HG02840 (cell line): ENCODE results near the gene RTN4RL2.

Experiments used
- ATAC-seq: cut with Tn5 transposase; IDR thresholded peaks from one replicate; pipeline ENCODE4 v1.9.1; 2021; ENCODE audit warnings: mild to moderate bottlenecking, moderate library complexity, moderate number of reproducible peaks; ENCODE audit not compliant: unreplicated experiment, low FRiP score

The RTN4RL2 gene

DNA sequence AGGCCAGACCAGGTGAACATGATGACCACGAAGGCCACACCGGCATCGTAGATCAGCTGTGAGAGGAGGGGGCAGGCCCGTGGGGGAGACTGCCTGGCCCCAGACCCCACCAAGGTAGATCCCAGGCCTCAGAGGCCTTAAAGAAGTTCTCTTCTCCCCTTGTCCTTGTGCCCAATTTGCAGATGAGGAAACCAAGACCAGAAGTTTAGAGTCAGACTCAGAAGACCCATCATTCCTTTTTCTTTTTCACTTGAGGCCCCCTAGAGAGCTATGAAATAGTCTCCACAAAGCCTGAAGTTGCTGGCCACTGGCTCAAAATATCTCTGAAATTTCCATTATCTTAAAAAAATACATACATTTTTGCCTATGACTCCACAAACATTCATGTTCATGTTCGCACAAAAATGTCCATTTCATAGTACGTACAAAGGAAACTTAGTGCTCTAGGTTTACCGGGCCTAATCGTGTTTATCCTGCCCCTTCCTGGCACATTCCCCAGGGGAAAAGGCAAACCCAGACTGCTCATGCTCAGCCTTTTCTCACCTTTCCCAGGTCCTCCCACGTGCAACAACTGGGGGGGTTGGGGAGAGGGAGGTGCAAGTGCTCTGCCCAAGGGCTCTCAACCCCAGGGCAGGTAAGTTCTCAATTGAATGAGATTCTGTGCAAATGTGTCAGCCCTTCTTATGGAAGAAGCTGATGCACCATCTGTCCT is 35.9 kb downstream of the RTN4RL2 start:
- no peak for ATAC-seq

- ATAC-seq: no peak
These were observed 37.2 kb downstream of the RTN4RL2 start for GRCh38 chr11:57497303-57498247.

- ATAC-seq: no peak
These were observed 38.2 kb downstream of the RTN4RL2 start for GRCh38 chr11:57498540-57498939.

- ATAC-seq: peak; percentile 100
These were observed 39.2 kb downstream of the RTN4RL2 start for GRCh38 chr11:57499413-57499982.

DNA sequence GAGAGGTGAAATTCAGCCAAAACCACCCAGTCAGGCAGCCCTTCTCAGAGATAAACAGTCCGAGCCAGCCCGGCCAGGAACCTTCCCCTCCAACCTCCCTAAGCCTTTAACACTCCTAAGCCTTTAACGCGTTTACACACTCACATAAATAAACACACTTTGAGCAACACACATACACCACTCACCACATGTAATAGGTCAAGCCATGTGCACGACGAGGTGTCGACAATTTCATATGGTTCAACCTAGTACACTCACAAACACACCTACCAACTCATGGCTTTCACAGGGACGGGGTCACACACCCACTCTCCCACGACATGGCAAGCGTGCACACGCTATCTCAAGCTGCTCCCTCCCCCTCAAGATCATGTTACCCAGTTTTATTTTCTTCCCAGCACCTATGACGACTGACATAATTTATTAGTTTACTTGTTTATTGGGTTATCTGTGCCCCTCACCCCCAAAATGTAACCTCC is 39.7 kb downstream of the RTN4RL2 start:
- no peak for ATAC-seq

- no peak for ATAC-seq
These were observed 40.2 kb downstream of the RTN4RL2 start for GRCh38 chr11:57500515-57500914.

GRCh38 chr11:57500926-57501325 is 40.6 kb downstream of the RTN4RL2 start:
- ATAC-seq: no peak

- ATAC-seq: no peak
These were observed 41.6 kb downstream of the RTN4RL2 start for GRCh38 chr11:57501953-57502352.

DNA sequence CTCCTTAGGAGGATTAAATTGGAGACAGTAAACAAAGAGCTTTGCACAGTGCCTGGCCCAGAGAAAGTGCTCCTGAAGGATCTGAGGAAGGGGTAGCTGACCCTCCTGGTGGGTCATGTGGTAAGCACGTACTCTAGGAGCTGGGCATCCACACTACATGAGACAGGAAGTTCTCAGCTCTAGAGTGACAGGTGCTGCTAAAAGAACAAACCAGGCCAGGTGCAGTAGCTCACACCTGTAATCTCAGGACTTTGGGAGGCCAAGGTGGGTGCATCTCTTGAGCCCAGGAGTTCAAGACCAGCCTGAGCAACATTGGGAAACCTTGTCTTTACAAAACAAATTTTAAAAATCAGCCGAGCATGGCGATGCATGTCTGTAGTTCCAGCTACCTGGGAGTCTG is 42.0 kb downstream of the RTN4RL2 start:
- ATAC-seq: no peak

GRCh38 chr11:57502870-57503269 is 42.5 kb downstream of the RTN4RL2 start:
- no peak for ATAC-seq

DNA sequence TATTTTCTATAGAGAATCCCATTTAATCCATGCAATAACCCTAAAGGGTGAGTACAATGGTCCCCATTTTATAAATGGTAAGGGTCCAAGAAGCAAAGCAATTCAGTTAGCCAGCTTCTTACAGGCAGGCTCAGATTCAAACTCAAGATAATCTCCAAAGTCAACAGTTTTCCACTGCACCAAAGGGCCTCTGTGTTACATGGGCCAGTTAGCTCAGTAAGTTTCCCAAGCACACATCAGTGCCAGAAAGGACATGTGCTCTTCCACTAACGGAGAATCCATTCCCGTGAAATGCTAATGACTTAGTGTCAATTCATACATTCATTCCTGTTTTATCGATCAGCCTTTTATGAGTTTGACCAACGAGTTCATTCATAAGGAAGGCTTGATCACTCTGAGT is 44.2 kb downstream of the RTN4RL2 start:
- ATAC-seq: no peak

GRCh38 chr11:57506522-57506921 is 46.2 kb downstream of the RTN4RL2 start:
- ATAC-seq: no peak

GRCh38 chr11:57508341-57509170 is 48.2 kb downstream of the RTN4RL2 start:
- no peak for ATAC-seq

DNA sequence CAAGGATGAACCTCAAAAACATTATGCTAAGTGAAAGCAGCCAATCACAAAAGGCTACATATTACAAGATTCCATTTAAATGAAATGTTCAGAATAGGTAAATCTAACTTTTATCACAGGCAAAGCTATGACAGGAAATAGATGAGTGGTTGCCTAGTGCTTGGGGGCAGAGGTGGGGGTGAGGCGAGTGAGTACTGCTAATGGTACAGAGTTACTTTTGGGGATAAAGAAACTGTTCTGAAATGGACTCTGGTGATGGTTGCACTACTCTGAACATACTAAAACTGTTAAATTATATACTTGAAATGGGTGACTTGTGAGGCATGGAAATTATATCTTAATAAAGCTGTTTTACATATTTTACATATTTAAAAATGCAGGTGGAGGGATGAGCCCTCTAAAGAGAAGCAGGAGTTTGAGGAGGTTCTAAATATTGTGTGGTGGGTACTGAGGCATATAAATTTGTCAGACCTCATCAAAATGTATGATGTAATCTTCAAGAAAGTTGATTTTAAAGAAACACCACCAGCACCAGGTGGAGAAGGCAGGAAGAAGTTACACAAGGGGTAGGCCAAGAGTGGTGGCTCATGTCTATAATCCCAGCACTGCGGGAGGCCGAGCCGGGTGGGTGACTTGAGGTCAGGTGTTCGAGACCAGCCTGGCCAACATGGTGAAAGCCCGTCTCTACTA is 51.6 kb downstream of the RTN4RL2 start:
- ATAC-seq: no peak

- no peak for ATAC-seq
These were observed 52.5 kb downstream of the RTN4RL2 start for GRCh38 chr11:57512646-57513451.

DNA sequence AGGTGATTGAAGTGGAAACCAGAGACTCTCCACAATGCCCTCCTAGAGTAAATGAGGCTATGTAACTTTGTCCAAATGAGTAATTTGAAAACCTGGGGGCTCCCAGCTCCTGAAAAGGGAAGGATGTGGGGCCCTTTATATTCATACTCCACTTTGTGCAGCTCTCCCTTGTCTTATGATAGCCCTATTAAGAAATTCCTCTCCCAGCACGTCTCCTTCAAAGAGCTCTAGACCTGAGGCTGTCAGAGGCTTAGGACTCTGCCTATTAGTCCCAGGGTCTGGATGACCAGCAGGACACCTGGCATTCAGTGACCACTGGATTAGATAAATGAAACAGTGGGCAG is 53.1 kb downstream of the RTN4RL2 start:
- ATAC-seq: no peak

- peak; percentile 17 for ATAC-seq
These were observed 53.7 kb downstream of the RTN4RL2 start for GRCh38 chr11:57513911-57514537.

DNA sequence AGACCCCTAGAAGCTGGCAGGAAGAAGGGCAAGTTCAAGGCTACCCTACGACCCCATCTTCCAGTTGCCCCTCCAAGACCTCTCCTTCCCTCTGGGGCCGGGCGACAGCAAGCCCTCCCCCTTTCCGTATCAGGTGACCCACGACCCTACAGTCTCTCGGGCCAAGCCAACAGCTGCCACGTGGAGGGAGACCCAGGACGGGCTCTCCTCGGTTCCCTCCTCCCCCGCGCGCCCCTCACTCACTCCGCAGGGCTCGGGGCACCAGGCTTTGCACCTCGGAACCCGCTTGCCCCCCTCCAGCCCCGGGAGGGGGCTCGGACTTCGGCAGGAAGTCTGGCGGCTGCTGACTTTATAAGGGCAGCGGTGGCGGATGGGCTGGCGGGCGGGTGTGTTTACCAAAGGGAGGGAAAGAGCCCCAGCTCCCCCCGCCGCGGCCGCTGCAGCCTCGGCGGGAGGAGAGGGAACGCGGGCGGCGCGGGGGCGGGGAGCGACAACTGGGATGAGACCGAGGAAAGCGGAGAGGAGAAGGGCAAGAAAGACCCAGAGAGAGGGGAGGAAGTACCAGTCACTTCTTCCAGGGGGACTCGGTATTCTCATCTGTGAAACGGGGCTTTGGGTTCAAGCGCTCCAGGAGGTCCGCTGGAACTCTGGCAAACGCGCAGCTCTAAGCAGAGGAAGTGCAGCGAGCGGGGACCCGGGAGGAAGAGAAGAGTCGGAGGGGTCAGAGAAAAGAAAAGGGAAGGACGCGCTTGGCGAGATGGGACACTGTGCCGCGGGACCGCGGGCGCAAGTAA is 54.4 kb downstream of the RTN4RL2 start:
- peak; percentile 38 for ATAC-seq
